GM12878 (cell line): ENCODE data around the gene AK8. TPM values are rescaled to one million over a fixed set of nuclear protein-coding genes. Genes with fewer than 3 reads are reported as not detected.

Source experiments
- ATAC-seq: fragments of 200-7000 bp; cut with Tn5 transposase; 3 replicates; pipeline ENCODE4 v1.9.1; 2020; ENCODE audit warnings: mild to moderate bottlenecking, moderate library complexity
- BruUV-seq: library from RNA; stranded (reverse); fragments of 400-500 nt; replicated peaks from 2 replicates; lab custom pipeline; 2021; lab: Mats Ljungman, UMichigan
- CTCF ChIA-PET: fragments of 300-600 bp; sonication (Branson Sonifier 250); formaldehyde crosslinking; extraction: SDS; loops from one replicate; lab custom pipeline; 2021; ENCODE audit warnings: inconsistent platforms; lab: Yijun Ruan, JAX
- POLR2A ChIA-PET: fragments of 350-600 bp; formaldehyde crosslinking; extraction: SDS; loops from one replicate; lab custom pipeline; 2021; ENCODE audit warnings: inconsistent platforms; lab: Charles Lee
- RAD21 ChIA-PET: fragments of 300-600 bp; sonication (Branson Sonifier 250); formaldehyde crosslinking; loops from one replicate; lab custom pipeline; 2023; ENCODE audit warnings: antibody characterized with exemption; ENCODE audit not compliant: unreplicated experiment; lab: Charles Lee
- SMC1A ChIA-PET: fragments of 300-600 bp; sonication (Branson Sonifier 250); formaldehyde crosslinking; loops from one replicate; lab custom pipeline; 2023; ENCODE audit not compliant: unreplicated experiment, uncharacterized antibody; lab: Charles Lee
- DNase-seq: peaks from one replicate; pipeline ENCODE4 v3.0.0-alpha.2; 2011; ENCODE audit warnings: low read depth, low spot score
- FAIRE-seq: peaks from 3 replicates; lab custom pipeline; 2011; peaks lifted over from hg19 to GRCh38; lab: Jason Lieb, UNC
- H2AFZ ChIP-seq: 2 replicates; pipeline ENCODE4 v1.6.0; 2011; ENCODE audit warnings: low read depth, low read length, control low read depth; ENCODE audit not compliant: control insufficient read depth
- H3K27ac ChIP-seq: 2 replicates; pipeline ENCODE4 v1.5.1; 2011; ENCODE audit warnings: control low read depth; ENCODE audit not compliant: control insufficient read depth, insufficient read depth
- H3K27me3 ChIP-seq, 2 experiments: replicated peaks in 1 of 2; 2 replicates each; pipeline versions ENCODE4 v1.6.0 to v1.6.1; 2011; ENCODE audit warnings: low read length in 1 of 2; ENCODE audit not compliant: control insufficient read depth in 2 of 2, insufficient read depth in 2 of 2
- H3K36me3 ChIP-seq, 2 experiments: 2 replicates each; pipeline ENCODE4 v1.5.1; 2011; ENCODE audit warnings: low read length in 1 of 2; ENCODE audit not compliant: control insufficient read depth in 2 of 2, insufficient read depth in 2 of 2
- H3K4me1 ChIP-seq: 2 replicates; pipeline ENCODE4 v1.6.1; 2011; ENCODE audit warnings: mild to moderate bottlenecking, low read length, moderate library complexity, mixed read lengths; ENCODE audit not compliant: control insufficient read depth, insufficient read depth
- H3K4me2 ChIP-seq: 2 replicates; pipeline ENCODE4 v1.6.0; 2011; ENCODE audit warnings: control low read depth; ENCODE audit not compliant: control insufficient read depth, insufficient read depth
- H3K4me3 ChIP-seq: fragments of 200-600 bp; sonication (generic); 2 replicates; pipeline ENCODE4 v1.5.1; 2016
- H3K79me2 ChIP-seq: 2 replicates; pipeline ENCODE4 v1.6.0; 2011; ENCODE audit warnings: low read length; ENCODE audit not compliant: control insufficient read depth, insufficient read depth
- H3K9ac ChIP-seq: 2 replicates; pipeline ENCODE4 v1.8.0; 2011; ENCODE audit warnings: low read length, control low read depth, mixed read lengths; ENCODE audit not compliant: control insufficient read depth, insufficient read depth
- H3K9me3 ChIP-seq: replicated peaks from 3 replicates; pipeline ENCODE4 v1.5.1; 2011; ENCODE audit warnings: mild to moderate bottlenecking, low read length; ENCODE audit not compliant: control insufficient read depth, insufficient read depth
- H4K20me1 ChIP-seq: 2 replicates; pipeline ENCODE4 v1.6.0; 2011; ENCODE audit not compliant: control insufficient read depth, insufficient read depth
- BCL11A ChIP-seq: IDR thresholded peaks from 2 replicates; pipeline ENCODE4 v1.6.1; 2011; ENCODE audit warnings: low read depth, low read length
- CBX5 ChIP-seq: sonication (generic); IDR thresholded peaks from 2 replicates; pipeline ENCODE4 v1.6.1; 2016; ENCODE audit warnings: low read depth, moderate library complexity, mild to moderate bottlenecking, inconsistent platforms
- FOS ChIP-seq: IDR thresholded peaks from 3 replicates; pipeline ENCODE4 v1.6.1; 2011; ENCODE audit warnings: borderline replicate concordance; ENCODE audit not compliant: insufficient read length; ENCODE audit errors: extremely low read depth
- POU2F2 ChIP-seq: IDR thresholded peaks from 3 replicates; pipeline ENCODE4 v1.6.1; 2011; ENCODE audit warnings: low read depth, mild to moderate bottlenecking, low read length, borderline replicate concordance
- TCF7 ChIP-seq: IDR thresholded peaks from 2 replicates; pipeline ENCODE4 v1.6.1; 2014; ENCODE audit warnings: antibody characterized with exemption, borderline replicate concordance
- ZNF274 ChIP-seq: IDR thresholded peaks from one replicate; pipeline ENCODE4 v1.8.0; 2011; ENCODE audit not compliant: insufficient read length, insufficient read depth
- ZNF384 ChIP-seq: IDR thresholded peaks from 2 replicates; pipeline ENCODE4 v1.6.1; 2012; ENCODE audit warnings: low read depth, mild to moderate bottlenecking, low read length, improper control_type of control experiment, borderline replicate concordance
- ZZZ3 ChIP-seq: IDR thresholded peaks from 2 replicates; pipeline ENCODE4 v1.6.1; 2011; ENCODE audit warnings: low read depth; ENCODE audit not compliant: control insufficient read depth, insufficient read length
- WGBS: methylation state at CpG from one replicate; pipeline ENCODE4 v1.1.6; 2016; ENCODE audit warnings: low lambda C conversion rate; ENCODE audit not compliant: insufficient replicate concordance, insufficient coverage; ENCODE audit errors: missing lambda C conversion rate; 5-methylcytosine and 5-hydroxymethylcytosine counted together
- in situ Hi-C: fragments of 300-500 bp; cut with MboI; formaldehyde crosslinking; loops from 9 replicates; pipeline ENCODE4 v1.14.3; 2018; ENCODE audit warnings: mixed read lengths
- intact Hi-C: fragments of 100-400 bp; cut with micrococcal nuclease; formaldehyde crosslinking; loops from one replicate; pipeline ENCODE4 v1.14.2; 2022; ENCODE audit not compliant: unreplicated experiment
- polyA plus RNA-seq, 11 experiments: library from polyadenylated mRNA; depleted of rRNA in 4 of 11; unstranded in 6 of 11; stranded (reverse) in 5 of 11; fragments of >200 nt; fragmentation: Nextera tagmentation in 4 of 11; fragmentation: Illumina TruSeq in 1 of 11; extraction: Ambion mirVana in 4 of 11; extraction: Trizol in 1 of 11; gene quantifications; 1 replicate in 1 of 11; 2 replicates in 10 of 11; pipeline versions ENCODE4 v1.2.1 to v1.2.3, GENCODE V29; 2011 to 2016; ENCODE audit warnings: inconsistent platforms in 2 of 11, missing spikeins in 2 of 11, low read depth in 1 of 11
- total RNA-seq, 4 experiments: library from RNA; depleted of rRNA in 3 of 4; stranded (reverse); fragments of >200 nt in 3 of 4; fragmentation: Illumina TruSeq in 1 of 4; extraction: Trizol in 1 of 4; gene quantifications; 2 replicates each; pipeline versions ENCODE4 v1.2.1 to v1.2.3, GENCODE V29; 2013 to 2021
- TF ChIP-seq, protein P1 (sequence below): fragments of 150-350 bp; IDR thresholded peaks from 2 replicates; pipeline ENCODE4 v1.6.1; 2016; ENCODE audit warnings: low read depth, low read length
- TF ChIP-seq, protein P2 (sequence below): fragments of 450-650 bp; formaldehyde crosslinking; IDR thresholded peaks from 2 replicates; pipeline ENCODE4 v1.4.0; 2020; ENCODE audit warnings: mild to moderate bottlenecking, moderate library complexity
- TF ChIP-seq, protein P3 (sequence below): IDR thresholded peaks from 2 replicates; pipeline ENCODE4 v1.6.1; 2011; ENCODE audit warnings: borderline replicate concordance, low read depth, mild to moderate bottlenecking, moderate library complexity, mixed read lengths, low read length; ENCODE audit not compliant: insufficient read depth; ENCODE audit errors: extremely low read length

The AK8 gene
- total and polyA plus RNA-seq, 10 of the 15 experiments (the other 5 are each of a cell fraction or from before 2014, with no cell fraction given), result 0.03 to 0.12 (median 0.06) TPM; not detected in 5

DNA sequence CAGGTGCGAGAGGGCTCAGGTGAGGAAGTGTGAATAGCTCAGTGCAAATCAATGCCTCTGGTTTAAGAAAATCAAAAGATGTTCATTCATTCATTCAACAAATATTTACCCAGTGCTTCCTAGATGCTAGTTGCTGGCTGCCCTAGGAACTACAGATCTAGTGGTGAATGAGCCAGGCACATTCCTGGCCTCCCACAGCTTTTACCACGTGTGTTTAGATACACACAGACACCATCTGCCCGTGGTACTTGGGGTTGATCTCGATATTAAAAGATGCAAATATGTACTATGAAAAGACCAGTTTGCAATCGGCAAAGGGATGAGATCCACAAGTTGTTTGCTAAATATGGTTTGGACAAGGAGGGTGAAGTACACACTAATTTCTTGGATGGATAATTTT, 129.6 kb downstream of the AK8 start (continued):
- TF ChIP-seq, protein P1, sequence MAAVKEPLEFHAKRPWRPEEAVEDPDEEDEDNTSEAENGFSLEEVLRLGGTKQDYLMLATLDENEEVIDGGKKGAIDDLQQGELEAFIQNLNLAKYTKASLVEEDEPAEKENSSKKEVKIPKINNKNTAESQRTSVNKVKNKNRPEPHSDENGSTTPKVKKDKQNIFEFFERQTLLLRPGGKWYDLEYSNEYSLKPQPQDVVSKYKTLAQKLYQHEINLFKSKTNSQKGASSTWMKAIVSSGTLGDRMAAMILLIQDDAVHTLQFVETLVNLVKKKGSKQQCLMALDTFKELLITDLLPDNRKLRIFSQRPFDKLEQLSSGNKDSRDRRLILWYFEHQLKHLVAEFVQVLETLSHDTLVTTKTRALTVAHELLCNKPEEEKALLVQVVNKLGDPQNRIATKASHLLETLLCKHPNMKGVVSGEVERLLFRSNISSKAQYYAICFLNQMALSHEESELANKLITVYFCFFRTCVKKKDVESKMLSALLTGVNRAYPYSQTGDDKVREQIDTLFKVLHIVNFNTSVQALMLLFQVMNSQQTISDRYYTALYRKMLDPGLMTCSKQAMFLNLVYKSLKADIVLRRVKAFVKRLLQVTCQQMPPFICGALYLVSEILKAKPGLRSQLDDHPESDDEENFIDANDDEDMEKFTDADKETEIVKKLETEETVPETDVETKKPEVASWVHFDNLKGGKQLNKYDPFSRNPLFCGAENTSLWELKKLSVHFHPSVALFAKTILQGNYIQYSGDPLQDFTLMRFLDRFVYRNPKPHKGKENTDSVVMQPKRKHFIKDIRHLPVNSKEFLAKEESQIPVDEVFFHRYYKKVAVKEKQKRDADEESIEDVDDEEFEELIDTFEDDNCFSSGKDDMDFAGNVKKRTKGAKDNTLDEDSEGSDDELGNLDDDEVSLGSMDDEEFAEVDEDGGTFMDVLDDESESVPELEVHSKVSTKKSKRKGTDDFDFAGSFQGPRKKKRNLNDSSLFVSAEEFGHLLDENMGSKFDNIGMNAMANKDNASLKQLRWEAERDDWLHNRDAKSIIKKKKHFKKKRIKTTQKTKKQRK, result no peak

DNA sequence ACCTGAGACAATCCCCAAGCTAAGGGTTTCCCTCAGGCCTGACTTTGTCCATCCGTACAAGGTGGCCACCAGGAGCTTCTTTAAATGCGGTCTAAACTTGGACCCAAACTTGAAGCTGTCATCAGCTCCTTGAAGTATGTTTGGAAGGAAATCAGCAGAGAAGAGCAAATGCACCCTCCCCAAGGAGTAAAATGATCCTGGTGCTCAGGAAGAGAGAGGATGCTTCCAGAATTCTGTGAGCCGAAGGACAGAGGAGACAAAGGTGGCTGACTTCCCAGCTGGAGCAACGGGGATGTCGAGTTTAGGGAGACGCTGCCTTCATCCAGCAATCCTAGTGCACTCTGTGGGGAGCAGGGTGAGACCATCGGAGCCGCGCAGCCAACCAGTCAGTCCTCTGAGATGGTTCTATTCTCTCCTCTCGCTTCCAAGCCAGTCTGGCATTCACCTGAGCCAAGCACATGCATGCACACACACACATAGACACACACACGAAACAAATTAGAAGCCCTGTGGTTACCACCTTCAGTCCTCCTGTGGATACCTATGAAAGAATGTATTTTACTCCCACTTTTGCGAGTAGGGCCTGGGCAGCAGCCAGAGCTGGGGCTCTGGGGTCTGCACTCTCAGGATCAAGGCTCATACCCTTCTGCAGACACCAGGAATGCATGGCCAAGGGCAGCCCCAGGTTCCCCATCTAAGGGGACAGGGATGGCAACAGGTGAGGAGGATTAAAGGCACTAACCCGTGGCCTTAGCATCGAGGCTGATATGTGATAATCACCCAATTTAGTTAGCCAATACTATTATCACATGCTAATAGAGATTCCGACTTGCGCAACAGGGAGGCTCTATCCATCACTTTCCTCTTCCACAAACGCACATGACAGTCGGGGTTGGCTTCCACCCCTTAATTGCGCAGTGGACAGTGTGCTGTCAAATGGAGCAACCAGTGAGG, 132.1 kb downstream of the AK8 start:
- DNase-seq, result no peak
- intact Hi-C loops (no loop called here), in situ Hi-C loops (no loop called here)
- no peak for ATAC-seq
- Histone ChIP-seq H3K4me1 (no peaks in the 10 kb centered on the region), H3K9me3 (no peaks in the 10 kb centered on the region), H2AFZ (no peak overlapping the region), H3K9ac (no peak overlapping the region), H3K4me3 (no peak overlapping the region), H3K27ac (no peak overlapping the region), H3K27me3 (peaks cover 8 to 15% of the 10 kb centered on the region in 2 experiments), H3K79me2 (no peaks in the 10 kb centered on the region), H4K20me1 (no peaks in the 10 kb centered on the region), H3K4me2 (no peak overlapping the region), H3K36me3 (no peaks in the 10 kb centered on the region)
- no peak for FAIRE-seq
- POLR2A ChIA-PET, result no interaction called here
- SMC1A ChIA-PET, result no interaction called here
- BruUV-seq, result no TSS peak
- CTCF ChIA-PET, result no interaction called here
- WGBS, result 57% methylated on average over 19 of the region's 19 CpGs
- RAD21 ChIA-PET, result no interaction called here
- no peak for TF ChIP-seq TCF7
- no peak for TF ChIP-seq ZZZ3
- no peak for TF ChIP-seq FOS
- no peak for TF ChIP-seq CBX5
- no peak for TF ChIP-seq POU2F2
- TF ChIP-seq ZNF274, result no peak
- TF ChIP-seq, protein P2, sequence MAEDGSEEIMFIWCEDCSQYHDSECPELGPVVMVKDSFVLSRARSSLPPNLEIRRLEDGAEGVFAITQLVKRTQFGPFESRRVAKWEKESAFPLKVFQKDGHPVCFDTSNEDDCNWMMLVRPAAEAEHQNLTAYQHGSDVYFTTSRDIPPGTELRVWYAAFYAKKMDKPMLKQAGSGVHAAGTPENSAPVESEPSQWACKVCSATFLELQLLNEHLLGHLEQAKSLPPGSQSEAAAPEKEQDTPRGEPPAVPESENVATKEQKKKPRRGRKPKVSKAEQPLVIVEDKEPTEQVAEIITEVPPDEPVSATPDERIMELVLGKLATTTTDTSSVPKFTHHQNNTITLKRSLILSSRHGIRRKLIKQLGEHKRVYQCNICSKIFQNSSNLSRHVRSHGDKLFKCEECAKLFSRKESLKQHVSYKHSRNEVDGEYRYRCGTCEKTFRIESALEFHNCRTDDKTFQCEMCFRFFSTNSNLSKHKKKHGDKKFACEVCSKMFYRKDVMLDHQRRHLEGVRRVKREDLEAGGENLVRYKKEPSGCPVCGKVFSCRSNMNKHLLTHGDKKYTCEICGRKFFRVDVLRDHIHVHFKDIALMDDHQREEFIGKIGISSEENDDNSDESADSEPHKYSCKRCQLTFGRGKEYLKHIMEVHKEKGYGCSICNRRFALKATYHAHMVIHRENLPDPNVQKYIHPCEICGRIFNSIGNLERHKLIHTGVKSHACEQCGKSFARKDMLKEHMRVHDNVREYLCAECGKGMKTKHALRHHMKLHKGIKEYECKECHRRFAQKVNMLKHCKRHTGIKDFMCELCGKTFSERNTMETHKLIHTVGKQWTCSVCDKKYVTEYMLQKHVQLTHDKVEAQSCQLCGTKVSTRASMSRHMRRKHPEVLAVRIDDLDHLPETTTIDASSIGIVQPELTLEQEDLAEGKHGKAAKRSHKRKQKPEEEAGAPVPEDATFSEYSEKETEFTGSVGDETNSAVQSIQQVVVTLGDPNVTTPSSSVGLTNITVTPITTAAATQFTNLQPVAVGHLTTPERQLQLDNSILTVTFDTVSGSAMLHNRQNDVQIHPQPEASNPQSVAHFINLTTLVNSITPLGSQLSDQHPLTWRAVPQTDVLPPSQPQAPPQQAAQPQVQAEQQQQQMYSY (CRISPR knock-in tag), result no peak
- TF ChIP-seq, protein P3, sequence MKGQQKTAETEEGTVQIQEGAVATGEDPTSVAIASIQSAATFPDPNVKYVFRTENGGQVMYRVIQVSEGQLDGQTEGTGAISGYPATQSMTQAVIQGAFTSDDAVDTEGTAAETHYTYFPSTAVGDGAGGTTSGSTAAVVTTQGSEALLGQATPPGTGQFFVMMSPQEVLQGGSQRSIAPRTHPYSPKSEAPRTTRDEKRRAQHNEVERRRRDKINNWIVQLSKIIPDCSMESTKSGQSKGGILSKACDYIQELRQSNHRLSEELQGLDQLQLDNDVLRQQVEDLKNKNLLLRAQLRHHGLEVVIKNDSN, result no peak
- no peak for TF ChIP-seq BCL11A
- no peak for TF ChIP-seq ZNF384
